HepG2 (cell line): ENCODE data around the gene CCND1. TPM values are rescaled to one million over a fixed set of nuclear protein-coding genes. Genes with fewer than 3 reads are reported as not detected.

Source experiments
- FOXA3 ChIP-seq: IDR thresholded peaks from 2 replicates; pipeline ENCODE4 v1.6.1; 2016; ENCODE audit warnings: missing genetic modification reagents, missing compliant biosample characterization
- FOXC1 ChIP-seq: sonication (generic); formaldehyde crosslinking; IDR thresholded peaks from 2 replicates; pipeline ENCODE4 v1.8.0; 2022; ENCODE audit warnings: mild to moderate bottlenecking, missing genetic modification reagents, borderline replicate concordance
- HNRNPLL ChIP-seq: fragments of 200-400 bp; formaldehyde crosslinking; IDR thresholded peaks from 2 replicates; pipeline ENCODE4 v1.6.1; 2017; ENCODE audit warnings: mild to moderate bottlenecking, low read depth, low read length; ENCODE audit not compliant: poor library complexity, severe bottlenecking
- JARID2 ChIP-seq: sonication (generic); formaldehyde crosslinking; IDR thresholded peaks from 2 replicates; pipeline ENCODE4 v1.8.1; 2023; ENCODE audit warnings: missing genetic modification reagents, inconsistent platforms; ENCODE audit not compliant: insufficient replicate concordance
- KDM2A ChIP-seq: sonication (generic); formaldehyde crosslinking; IDR thresholded peaks from 2 replicates; pipeline ENCODE4 v1.4.0; 2020; ENCODE audit warnings: low read depth, missing genetic modification reagents, borderline replicate concordance
- KDM5B ChIP-seq: sonication (generic); formaldehyde crosslinking; IDR thresholded peaks from 2 replicates; pipeline ENCODE4 v1.4.0; 2020; ENCODE audit warnings: missing genetic modification reagents, mild to moderate bottlenecking, borderline replicate concordance
- MAFG ChIP-seq: sonication (generic); formaldehyde crosslinking; IDR thresholded peaks from 2 replicates; pipeline ENCODE4 v1.5.1; 2020; ENCODE audit warnings: mild to moderate bottlenecking, missing genetic modification reagents
- MXD3 ChIP-seq: IDR thresholded peaks from 2 replicates; pipeline ENCODE4 v1.6.1; 2016; ENCODE audit warnings: mild to moderate bottlenecking, missing biosample characterization, missing genetic modification reagents
- MXI1 ChIP-seq: IDR thresholded peaks from 3 replicates; pipeline ENCODE4 v1.6.1; 2012; ENCODE audit warnings: low read depth, low read length, inconsistent platforms, borderline replicate concordance
- PRMT3 ChIP-seq: sonication (generic); formaldehyde crosslinking; IDR thresholded peaks from 2 replicates; pipeline ENCODE4 v1.8.1; 2022; ENCODE audit warnings: low read depth, mild to moderate bottlenecking, moderate library complexity, missing genetic modification reagents, borderline replicate concordance
- REST ChIP-seq, 2 experiments: IDR thresholded peaks; 2 replicates each; pipeline ENCODE4 v1.6.1; 2011 to 2012; ENCODE audit warnings: low read length in 2 of 2, borderline replicate concordance in 1 of 2, low read depth in 1 of 2, mild to moderate bottlenecking in 1 of 2, moderate library complexity in 1 of 2
- RFX5 ChIP-seq: IDR thresholded peaks from 2 replicates; pipeline ENCODE4 v1.6.1; 2011; ENCODE audit warnings: low read depth, low read length, improper control_type of control experiment
- SIN3B ChIP-seq: fragments of 150-350 bp; IDR thresholded peaks from 2 replicates; pipeline ENCODE4 v1.6.1; 2014; ENCODE audit warnings: low read length
- SOX6 ChIP-seq, 2 experiments: fragments of 450-650 bp in 1 of 2; sonication (generic) in 1 of 2; formaldehyde crosslinking in 1 of 2; IDR thresholded peaks; 2 replicates each; pipeline versions ENCODE4 v1.4.0 to v1.6.1; 2017 to 2020; ENCODE audit warnings: antibody characterized with exemption in 1 of 2, mild to moderate bottlenecking in 1 of 2, missing genetic modification reagents in 1 of 2
- ZNF124 ChIP-seq: sonication (generic); formaldehyde crosslinking; IDR thresholded peaks from 2 replicates; pipeline ENCODE4 v1.4.0; 2020; ENCODE audit warnings: missing genetic modification reagents
- ZNF138 ChIP-seq: sonication (generic); formaldehyde crosslinking; IDR thresholded peaks from 2 replicates; pipeline ENCODE4 v1.5.0; 2020; ENCODE audit warnings: mild to moderate bottlenecking, low read depth, missing genetic modification reagents
- ZNF484 ChIP-seq: sonication (generic); formaldehyde crosslinking; IDR thresholded peaks from 2 replicates; pipeline ENCODE4 v1.5.1; 2020; ENCODE audit warnings: mild to moderate bottlenecking, low read depth, missing genetic modification reagents, borderline replicate concordance
- ZNF598 ChIP-seq: sonication (generic); formaldehyde crosslinking; IDR thresholded peaks from 2 replicates; pipeline ENCODE4 v1.5.1; 2020; ENCODE audit warnings: mild to moderate bottlenecking, missing genetic modification reagents, borderline replicate concordance
- ZNF607 ChIP-seq: sonication (generic); formaldehyde crosslinking; IDR thresholded peaks from 2 replicates; pipeline ENCODE4 v1.5.1; 2020; ENCODE audit warnings: missing genetic modification reagents, mild to moderate bottlenecking, borderline replicate concordance
- ZNF674 ChIP-seq: sonication (generic); formaldehyde crosslinking; IDR thresholded peaks from 2 replicates; pipeline ENCODE4 v1.5.0; 2020; ENCODE audit warnings: low read depth, mild to moderate bottlenecking, missing genetic modification reagents
- ZNF891 ChIP-seq: sonication (generic); formaldehyde crosslinking; IDR thresholded peaks from 2 replicates; pipeline ENCODE4 v1.5.0; 2020; ENCODE audit warnings: mild to moderate bottlenecking, missing genetic modification reagents
- polyA plus RNA-seq, 8 experiments: library from polyadenylated mRNA; depleted of rRNA in 3 of 8; stranded (reverse) in 7 of 8; unstranded in 1 of 8; fragments of >200 nt; fragmentation: Illumina TruSeq in 4 of 8; extraction: Trizol in 4 of 8; gene quantifications; 2 replicates each; pipeline versions ENCODE4 v1.2.1 to v1.2.3, GENCODE V29; 2011 to 2016; ENCODE audit warnings: low read depth in 4 of 8, missing spikeins in 1 of 8, mixed read lengths in 1 of 8; ENCODE audit not compliant: insufficient read depth in 1 of 8
- total RNA-seq, 5 experiments: library from RNA; depleted of rRNA; stranded (reverse); fragments of >200 nt; fragmentation: Illumina TruSeq; extraction: Trizol; gene quantifications; 2 replicates each; pipeline ENCODE4 v1.2.3, GENCODE V29; 2016; ENCODE audit warnings: low read depth in 1 of 5
- TF ChIP-seq, protein P1 (sequence below): sonication (generic); formaldehyde crosslinking; IDR thresholded peaks from 2 replicates; pipeline ENCODE4 v1.5.1; 2020; ENCODE audit warnings: missing genetic modification reagents, mild to moderate bottlenecking, borderline replicate concordance

Gene CCND1
- total and polyA plus RNA-seq, 2 of the 13 experiments (the other 11 are each of a cell fraction or from before 2014, with no cell fraction given): 107 to 136 TPM

DNA sequence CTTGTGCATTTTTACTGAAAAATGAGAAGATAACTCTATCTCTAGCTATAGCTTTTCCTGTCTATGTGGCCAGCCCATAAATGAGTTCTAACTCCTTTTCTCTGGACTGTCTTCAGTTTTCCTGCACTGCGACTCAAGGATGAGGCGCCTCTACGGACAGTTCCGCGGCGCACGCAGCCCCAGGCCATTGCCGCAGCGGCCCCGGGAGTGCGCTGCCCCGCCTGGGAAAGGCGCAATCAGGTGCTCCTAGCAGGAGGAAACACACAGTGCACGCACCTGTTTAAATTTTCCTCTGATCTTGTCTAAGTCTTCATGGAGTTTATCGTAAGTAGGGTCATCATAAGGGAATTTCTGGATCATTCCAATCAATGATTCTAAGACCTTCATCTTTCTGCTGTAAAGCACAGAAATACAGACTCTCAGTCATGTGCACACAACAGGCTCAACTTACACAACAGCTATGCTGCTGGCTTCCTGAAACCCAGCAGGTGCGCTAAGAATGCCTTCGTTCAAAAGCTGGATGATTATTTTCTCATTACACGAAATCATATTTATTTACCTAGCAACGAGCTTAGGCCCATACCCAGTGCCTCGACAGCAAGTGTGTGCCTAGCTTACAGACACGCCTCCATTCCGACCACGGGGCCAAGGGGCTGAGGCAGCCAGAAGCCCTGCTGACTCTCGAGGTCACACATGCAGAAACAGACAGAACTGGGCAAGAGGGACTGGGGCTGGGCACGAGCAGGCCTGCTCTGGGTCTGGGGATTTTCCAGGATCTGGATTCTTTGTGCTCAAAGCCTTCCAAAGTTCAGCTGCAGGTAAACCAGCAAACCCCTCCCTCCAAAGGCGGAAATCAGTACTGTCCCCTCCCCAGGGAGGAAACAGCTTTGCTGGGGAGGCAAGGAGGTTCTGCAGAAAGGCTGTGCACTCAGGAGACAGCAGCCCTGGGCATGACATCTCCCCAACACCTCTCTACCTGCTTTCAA is 27.0 kb downstream of the CCND1 start (continued):
- TF ChIP-seq PRMT3 (CRISPR knock-in tag) (peak; percentile 56; the same call in 1 of the 2 replicates), MXI1 (peak; percentile 70; the same call in 1 of the 3 replicates), ZNF598 (peak; percentile 81; the same call in 1 of the 2 replicates), ZNF484 (CRISPR knock-in tag) (no peak), KDM2A (CRISPR knock-in tag) (peak; percentile 93), RFX5 (peak; percentile 77; the same call in 1 of the 2 replicates), ZNF138 (CRISPR knock-in tag) (0 out of 2 replicates have a peak, but pooled peaks have one; percentile 45), ZNF674 (CRISPR knock-in tag) (0 out of 2 replicates have a peak, but pooled peaks have one; percentile 48), MXD3 (CRISPR knock-in tag) (peak; percentile 36; the same call in 1 of the 2 replicates), HNRNPLL (no peak), REST (IDR thresholded peaks at IDR 0.05; ENCODE audit: borderline replicate concordance in 1 of 2, low read depth in 1 of 2, low read length in 2 of 2) (peak in 1 of 2 experiments; percentile 61; a peak in 1 of 4 replicates), ZNF607 (CRISPR knock-in tag) (peak; percentile 50; the same call in 1 of the 2 replicates), ZNF124 (CRISPR knock-in tag) (peak; percentile 65; the same call in 1 of the 2 replicates), ZNF891 (no peak), MAFG (CRISPR knock-in tag) (no peak), JARID2 (no peak), SIN3B (no peak), FOXA3 (CRISPR knock-in tag) (peak; percentile 84), FOXC1 (no peak; the same call in 1 of the 2 replicates), SOX6 (IDR thresholded peaks at IDR 0.05) (no peak), SOX6 (CRISPR knock-in tag; IDR thresholded peaks at IDR 0.05) (peak; percentile 93), KDM5B (CRISPR knock-in tag) (peak; percentile 96)
- TF ChIP-seq, protein P1, sequence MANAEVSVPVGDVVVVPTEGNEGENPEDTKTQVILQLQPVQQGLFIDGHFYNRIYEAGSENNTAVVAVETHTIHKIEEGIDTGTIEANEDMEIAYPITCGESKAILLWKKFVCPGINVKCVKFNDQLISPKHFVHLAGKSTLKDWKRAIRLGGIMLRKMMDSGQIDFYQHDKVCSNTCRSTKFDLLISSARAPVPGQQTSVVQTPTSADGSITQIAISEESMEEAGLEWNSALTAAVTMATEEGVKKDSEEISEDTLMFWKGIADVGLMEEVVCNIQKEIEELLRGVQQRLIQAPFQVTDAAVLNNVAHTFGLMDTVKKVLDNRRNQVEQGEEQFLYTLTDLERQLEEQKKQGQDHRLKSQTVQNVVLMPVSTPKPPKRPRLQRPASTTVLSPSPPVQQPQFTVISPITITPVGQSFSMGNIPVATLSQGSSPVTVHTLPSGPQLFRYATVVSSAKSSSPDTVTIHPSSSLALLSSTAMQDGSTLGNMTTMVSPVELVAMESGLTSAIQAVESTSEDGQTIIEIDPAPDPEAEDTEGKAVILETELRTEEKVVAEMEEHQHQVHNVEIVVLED (CRISPR knock-in tag): peak; percentile 59; the same call in 1 of the 2 replicates
